OCI-LY7 (cell line): ENCODE results near the gene TSHZ2.

Experiments used
- EZH2phosphoT487 ChIP-seq: fragments of 200-600 bp; sonication (generic); IDR thresholded peaks from 2 replicates; pipeline ENCODE4 v1.6.1; 2018; ENCODE audit warnings: low read depth, borderline replicate concordance, mild to moderate bottlenecking, mixed run types, antibody characterized with exemption, low read length, moderate library complexity, mixed read lengths
- TF ChIP-seq, protein P1 (sequence below): fragments of 200-600 bp; sonication (generic); conservative IDR thresholded peaks from 2 replicates; pipeline ENCODE4 v1.5.1; 2014; ENCODE audit warnings: mild to moderate bottlenecking, antibody characterized with exemption, low read length, moderate library complexity, mixed read lengths

DNA sequence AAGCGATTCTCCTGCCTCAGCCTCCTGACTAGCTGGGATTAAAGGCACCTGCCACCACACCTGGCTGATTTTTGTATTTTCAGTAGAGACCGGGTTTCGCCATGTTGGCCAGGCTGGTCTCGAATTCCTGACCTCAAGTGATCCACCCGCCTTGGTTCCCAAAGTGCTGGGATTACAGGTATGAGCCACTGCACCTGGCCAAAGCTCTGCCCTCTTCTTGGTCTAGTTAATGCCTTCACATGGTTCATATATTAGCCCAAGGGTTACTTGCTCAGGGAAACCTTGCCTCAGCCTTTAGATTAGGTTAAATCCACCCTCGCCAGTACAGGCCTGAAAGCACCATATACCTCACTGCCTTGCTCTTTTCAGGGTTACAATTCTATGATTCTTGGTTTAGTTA is 26.1 kb downstream of the TSHZ2 start:
- TF ChIP-seq, protein P1, sequence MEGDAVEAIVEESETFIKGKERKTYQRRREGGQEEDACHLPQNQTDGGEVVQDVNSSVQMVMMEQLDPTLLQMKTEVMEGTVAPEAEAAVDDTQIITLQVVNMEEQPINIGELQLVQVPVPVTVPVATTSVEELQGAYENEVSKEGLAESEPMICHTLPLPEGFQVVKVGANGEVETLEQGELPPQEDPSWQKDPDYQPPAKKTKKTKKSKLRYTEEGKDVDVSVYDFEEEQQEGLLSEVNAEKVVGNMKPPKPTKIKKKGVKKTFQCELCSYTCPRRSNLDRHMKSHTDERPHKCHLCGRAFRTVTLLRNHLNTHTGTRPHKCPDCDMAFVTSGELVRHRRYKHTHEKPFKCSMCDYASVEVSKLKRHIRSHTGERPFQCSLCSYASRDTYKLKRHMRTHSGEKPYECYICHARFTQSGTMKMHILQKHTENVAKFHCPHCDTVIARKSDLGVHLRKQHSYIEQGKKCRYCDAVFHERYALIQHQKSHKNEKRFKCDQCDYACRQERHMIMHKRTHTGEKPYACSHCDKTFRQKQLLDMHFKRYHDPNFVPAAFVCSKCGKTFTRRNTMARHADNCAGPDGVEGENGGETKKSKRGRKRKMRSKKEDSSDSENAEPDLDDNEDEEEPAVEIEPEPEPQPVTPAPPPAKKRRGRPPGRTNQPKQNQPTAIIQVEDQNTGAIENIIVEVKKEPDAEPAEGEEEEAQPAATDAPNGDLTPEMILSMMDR: no peak
- TF ChIP-seq EZH2phosphoT487: no peak
